ENCODE results near the gene NLRP9.

GRCh38 chr19:55681131-55682092, 56.8 kb downstream of the NLRP9 start:
- TF ChIP-seq, protein P1, sequence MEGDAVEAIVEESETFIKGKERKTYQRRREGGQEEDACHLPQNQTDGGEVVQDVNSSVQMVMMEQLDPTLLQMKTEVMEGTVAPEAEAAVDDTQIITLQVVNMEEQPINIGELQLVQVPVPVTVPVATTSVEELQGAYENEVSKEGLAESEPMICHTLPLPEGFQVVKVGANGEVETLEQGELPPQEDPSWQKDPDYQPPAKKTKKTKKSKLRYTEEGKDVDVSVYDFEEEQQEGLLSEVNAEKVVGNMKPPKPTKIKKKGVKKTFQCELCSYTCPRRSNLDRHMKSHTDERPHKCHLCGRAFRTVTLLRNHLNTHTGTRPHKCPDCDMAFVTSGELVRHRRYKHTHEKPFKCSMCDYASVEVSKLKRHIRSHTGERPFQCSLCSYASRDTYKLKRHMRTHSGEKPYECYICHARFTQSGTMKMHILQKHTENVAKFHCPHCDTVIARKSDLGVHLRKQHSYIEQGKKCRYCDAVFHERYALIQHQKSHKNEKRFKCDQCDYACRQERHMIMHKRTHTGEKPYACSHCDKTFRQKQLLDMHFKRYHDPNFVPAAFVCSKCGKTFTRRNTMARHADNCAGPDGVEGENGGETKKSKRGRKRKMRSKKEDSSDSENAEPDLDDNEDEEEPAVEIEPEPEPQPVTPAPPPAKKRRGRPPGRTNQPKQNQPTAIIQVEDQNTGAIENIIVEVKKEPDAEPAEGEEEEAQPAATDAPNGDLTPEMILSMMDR (IDR thresholded peaks at IDR 0.05; ENCODE audit: insufficient read depth, low read length) = no peak
- TF ChIP-seq REST (IDR thresholded peaks at IDR 0.05; ENCODE audit: insufficient replicate concordance, low read depth) = no peak
- no peak for TF ChIP-seq POLR2AphosphoS5 (IDR thresholded peaks at IDR 0.05; ENCODE audit: low read depth)

All from HL-60 (cell line).